Upper lobe of left lung (tissue), 6 donors: Measurements from ENCODE around the gene B9D2. TPM values are rescaled to one million over a fixed set of nuclear protein-coding genes. Genes with fewer than 3 reads are reported as not detected.

Source experiments
- ATAC-seq, 2 donors: fragments of 200-7000 bp; cut with Tn5 transposase; one replicate each; pipeline ENCODE4 v1.9.1; 2022; ENCODE audit warnings: mild to moderate bottlenecking in 2 of 2, moderate library complexity in 2 of 2; ENCODE audit not compliant: low FRiP score in 2 of 2
- DNase-seq, 2 donors: peaks; one replicate each; pipeline ENCODE4 v3.0.0-alpha.2; 2019 to 2020
- H3K27ac ChIP-seq, 4 donors: fragments of 200-600 bp; sonication (generic); one replicate each; pipeline ENCODE4 v1.5.1; 2016 to 2019
- H3K27me3 ChIP-seq, 4 donors: fragments of 200-600 bp; sonication (generic); one replicate each; pipeline ENCODE4 v1.5.1; 2017 to 2019
- H3K36me3 ChIP-seq, 4 donors: fragments of 200-600 bp; sonication (generic); one replicate each; pipeline ENCODE4 v1.5.1; 2016 to 2019
- H3K4me1 ChIP-seq, 4 donors: fragments of 200-600 bp; sonication (generic); one replicate each; pipeline ENCODE4 v1.5.1; 2018 to 2019
- H3K4me3 ChIP-seq, 4 donors: fragments of 200-600 bp; sonication (generic); one replicate each; pipeline ENCODE4 v1.5.1; 2017 to 2019; ENCODE audit warnings: mild to moderate bottlenecking in 2 of 4, moderate library complexity in 1 of 4
- H3K9me3 ChIP-seq, 4 donors: fragments of 200-600 bp; sonication (generic); one replicate each; pipeline ENCODE4 v1.5.1; 2018 to 2019
- CTCF ChIP-seq, 6 experiments: fragments of 450-650 bp in 4 of 6; fragments of 200-600 bp in 2 of 6; sonication (generic) in 2 of 6; IDR thresholded peaks; one replicate each; pipeline ENCODE4 v1.5.1; 2016 to 2019; ENCODE audit warnings: antibody characterized with exemption in 6 of 6
- EP300 ChIP-seq, 4 donors: sonication (generic); formaldehyde crosslinking; IDR thresholded peaks; one replicate each; pipeline ENCODE4 v1.5.1; 2017; ENCODE audit warnings: antibody characterized with exemption in 4 of 4, control low read depth in 2 of 4
- POLR2A ChIP-seq, 4 donors: fragments of 450-650 bp; IDR thresholded peaks; one replicate each; pipeline ENCODE4 v1.5.1; 2016 to 2017; ENCODE audit warnings: antibody characterized with exemption in 4 of 4, mild to moderate bottlenecking in 2 of 4
- POLR2AphosphoS5 ChIP-seq, 2 donors: sonication (generic); formaldehyde crosslinking; IDR thresholded peaks; one replicate each; pipeline ENCODE4 v1.5.1; 2017; ENCODE audit warnings: antibody characterized with exemption in 2 of 2
- WGBS, 2 donors: methylation state at CpG; one replicate each; pipeline ENCODE4 v1.1.5; 2017 to 2018; 5-methylcytosine and 5-hydroxymethylcytosine counted together
- total RNA-seq, 6 donors: library from RNA; depleted of rRNA in 4 of 6; stranded (reverse); fragments of >200 nt in 4 of 6; gene quantifications; one replicate each; pipeline versions ENCODE4 v1.1.0 to v1.2.1, GENCODE V29; 2016 to 2021
- donor health status: DM: no; HTN: no; CAD: no; lungs with moderate emphysema.
- donor health status: DM: no; HTN: yes; CAD: no; lungs with severe emphysema.

Gene B9D2
- total RNA-seq, 6 donors from 2014 or later: 7.0 to 17.2 (median 10.3) TPM; not detected in 1

GRCh38 chr19:41321204-41321599 is 42.7 kb downstream of the B9D2 start:
- H3K36me3 ChIP-seq: peaks cover 13 to 59% (median 55%) of the 10 kb centered on the region in 4 donors
- H3K4me3 ChIP-seq: no peak overlapping the region
- DNase-seq (no peak), ATAC-seq (no peak)
- TF ChIP-seq CTCF (IDR thresholded peaks at IDR 0.05) (no peak), POLR2AphosphoS5 (IDR thresholded peaks at IDR 0.05) (no peak), POLR2A (IDR thresholded peaks at IDR 0.05) (no peak), EP300 (IDR thresholded peaks at IDR 0.05) (no peak)
- no peaks in the 10 kb centered on the region for H3K27me3 ChIP-seq
- no peaks in the 10 kb centered on the region for H3K9me3 ChIP-seq
- H3K27ac ChIP-seq: peak overlapping the region; percentile 28 to 90 (median 66)
- peaks cover 40 to 50% (median 48%) of the 10 kb centered on the region in 4 donors for H3K4me1 ChIP-seq
- 59 to 75% methylated on average over 6 of the region's 7 CpGs for WGBS, 2 donors

GRCh38 chr19:41320568-41320967 is 43.4 kb downstream of the B9D2 start:
- no peak overlapping the region for H3K4me3 ChIP-seq
- no peaks in the 10 kb centered on the region for H3K27me3 ChIP-seq
- 84 to 91% methylated on average over 3 to 4 of the region's 4 CpGs for WGBS, 2 donors
- H3K9me3 ChIP-seq: no peaks in the 10 kb centered on the region
- H3K4me1 ChIP-seq: peaks cover 34 to 43% (median 41%) of the 10 kb centered on the region in 4 donors
- ATAC-seq (no peak), DNase-seq (no peak)
- H3K36me3 ChIP-seq: peaks cover 13 to 65% (median 61%) of the 10 kb centered on the region in 4 donors
- no peak overlapping the region for H3K27ac ChIP-seq
- TF ChIP-seq POLR2AphosphoS5 (IDR thresholded peaks at IDR 0.05) (no peak), EP300 (IDR thresholded peaks at IDR 0.05) (no peak), POLR2A (IDR thresholded peaks at IDR 0.05) (no peak), CTCF (IDR thresholded peaks at IDR 0.05) (no peak)

DNA sequence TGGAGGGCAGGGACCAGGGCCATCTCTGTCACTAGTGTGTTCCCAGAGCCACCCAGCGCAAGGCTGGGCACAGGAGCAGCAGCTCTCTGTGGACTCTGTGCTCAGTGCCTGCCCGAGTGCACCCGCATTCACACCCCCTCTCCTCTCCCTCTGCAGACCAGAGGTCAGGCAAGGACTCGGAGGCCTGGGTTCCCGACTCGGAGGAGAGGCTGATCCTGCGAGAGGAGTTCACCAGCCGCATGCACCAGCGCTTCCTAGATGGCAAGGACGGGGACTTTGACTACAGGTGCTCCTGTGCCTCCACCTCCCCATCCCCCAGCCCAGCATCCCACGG is 43.8 kb downstream of the B9D2 start:
- Histone ChIP-seq H3K4me1 (peaks cover 30 to 39% (median 37%) of the 10 kb centered on the region in 4 donors), H3K27ac (no peak overlapping the region), H3K9me3 (no peaks in the 10 kb centered on the region), H3K27me3 (no peaks in the 10 kb centered on the region), H3K36me3 (peaks cover 13 to 69% (median 63%) of the 10 kb centered on the region in 4 donors), H3K4me3 (no peak overlapping the region)
- no peak for DNase-seq
- WGBS, 2 donors: 83 to 92% methylated on average over 5 to 6 of the region's 11 CpGs
- TF ChIP-seq POLR2A (IDR thresholded peaks at IDR 0.05): no peak
- TF ChIP-seq EP300 (IDR thresholded peaks at IDR 0.05): no peak
- no peak for TF ChIP-seq POLR2AphosphoS5 (IDR thresholded peaks at IDR 0.05)
- TF ChIP-seq CTCF (IDR thresholded peaks at IDR 0.05): no peak
- ATAC-seq: no peak

- H3K4me1 ChIP-seq: peaks cover 25 to 34% (median 32%) of the 10 kb centered on the region in 4 donors
- no peak overlapping the region for H3K27ac ChIP-seq
- no peaks in the 10 kb centered on the region for H3K9me3 ChIP-seq
- DNase-seq (no peak), ATAC-seq (no peak)
- no peaks in the 10 kb centered on the region for H3K27me3 ChIP-seq
- TF ChIP-seq CTCF (IDR thresholded peaks at IDR 0.05) (no peak), POLR2AphosphoS5 (IDR thresholded peaks at IDR 0.05) (no peak), EP300 (IDR thresholded peaks at IDR 0.05) (no peak), POLR2A (IDR thresholded peaks at IDR 0.05) (no peak)
- peaks cover 13 to 74% (median 65%) of the 10 kb centered on the region in 4 donors for H3K36me3 ChIP-seq
- no peak overlapping the region for H3K4me3 ChIP-seq
- 92 to 94% methylated on average over 17 to 20 of the region's 20 CpGs for WGBS, 2 donors
Measured at GRCh38 chr19:41319500-41320184, 44.3 kb downstream of the B9D2 start.
